SK-N-DZ (cell line): ENCODE data around the gene SIAH2.

ENCODE experiments used
- DNase-seq: peaks from one replicate; pipeline ENCODE4 v3.0.0-alpha.2; 2015; ENCODE audit warnings: low spot score

The SIAH2 gene

DNA sequence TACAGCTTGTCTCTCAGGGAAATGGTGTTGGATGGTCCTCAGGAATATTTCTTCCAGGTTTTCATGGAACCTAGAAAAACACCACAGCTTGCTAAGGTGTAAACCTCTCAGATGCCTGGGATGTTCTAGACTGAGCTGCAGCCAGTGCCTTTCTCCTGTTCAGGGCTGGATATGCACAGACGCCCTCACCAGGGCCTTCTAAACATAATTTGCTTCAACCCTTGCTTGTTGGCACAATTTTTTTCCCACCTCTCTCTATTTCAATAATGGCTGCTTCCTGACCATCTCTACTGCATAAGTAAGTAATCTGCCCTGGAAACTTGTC is 28.2 kb downstream of the SIAH2 start:
- no peak for DNase-seq

DNA sequence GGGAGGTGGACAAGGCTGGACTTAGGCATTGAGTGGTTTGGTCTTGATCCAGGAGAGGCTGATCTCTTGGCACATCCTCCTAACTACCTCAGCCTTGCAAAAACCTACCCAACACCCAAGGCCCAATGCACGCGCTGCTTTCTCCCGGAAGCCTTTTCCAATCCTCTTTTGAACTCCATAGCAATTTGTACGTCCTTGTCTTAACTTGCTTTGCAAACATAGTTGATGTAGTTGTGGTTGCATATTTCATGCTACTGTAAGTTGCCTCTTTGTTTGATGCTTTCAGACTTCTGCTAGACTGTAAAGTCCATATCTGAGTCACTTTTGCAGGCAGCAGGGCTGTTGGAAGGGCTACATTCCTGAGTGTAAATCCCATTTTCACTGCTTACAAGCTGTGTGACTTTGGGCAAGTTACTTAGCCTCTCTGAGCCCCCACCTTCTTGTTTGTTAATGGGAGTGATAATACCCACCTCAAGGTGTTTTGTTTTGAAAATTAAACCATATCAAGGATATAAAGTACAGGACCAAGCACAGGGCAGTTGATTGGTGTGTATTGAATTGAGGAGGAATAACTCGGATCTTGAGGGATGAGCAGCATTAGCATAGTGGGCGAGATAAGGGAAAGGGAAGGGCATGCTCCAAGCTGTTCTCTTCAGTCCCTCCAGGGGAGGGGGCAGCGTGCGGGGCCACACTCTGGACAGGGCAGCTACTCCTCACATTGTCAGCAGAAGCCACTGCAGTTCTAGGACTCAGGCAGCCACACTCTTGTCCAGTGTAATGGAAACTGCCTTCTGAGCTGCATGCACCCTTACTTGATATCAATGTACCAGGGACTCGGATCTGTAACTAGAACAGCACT is 28.8 kb downstream of the SIAH2 start:
- DNase-seq = no peak

DNA sequence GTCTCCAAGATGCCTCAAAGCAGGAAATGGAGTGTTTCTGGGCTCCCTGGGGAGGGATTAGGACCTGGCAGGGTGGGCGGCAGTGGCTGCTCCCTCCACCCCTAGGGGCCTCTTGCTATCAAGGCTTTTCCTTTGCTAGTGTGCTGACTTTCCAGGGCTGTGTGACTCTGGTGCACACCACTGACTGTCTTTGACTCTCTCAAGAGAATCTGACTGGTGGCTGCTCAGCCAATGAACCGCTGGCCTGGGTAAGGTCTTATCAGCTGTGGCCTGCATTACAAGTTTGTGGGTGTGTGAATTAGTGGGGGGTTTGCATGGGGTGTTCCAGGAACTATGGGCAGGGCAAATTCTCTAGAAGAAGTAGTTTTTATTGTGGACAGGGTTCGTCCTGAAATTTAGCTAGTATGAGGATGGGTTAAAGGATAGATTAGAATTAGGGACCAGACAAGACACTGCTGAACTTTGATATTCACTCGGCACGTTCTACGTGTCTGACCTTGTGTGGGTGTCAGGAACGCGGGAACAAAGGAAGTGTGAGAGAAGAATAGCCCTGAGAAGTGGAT is 29.5 kb downstream of the SIAH2 start:
- peak; percentile 26 for DNase-seq

DNA sequence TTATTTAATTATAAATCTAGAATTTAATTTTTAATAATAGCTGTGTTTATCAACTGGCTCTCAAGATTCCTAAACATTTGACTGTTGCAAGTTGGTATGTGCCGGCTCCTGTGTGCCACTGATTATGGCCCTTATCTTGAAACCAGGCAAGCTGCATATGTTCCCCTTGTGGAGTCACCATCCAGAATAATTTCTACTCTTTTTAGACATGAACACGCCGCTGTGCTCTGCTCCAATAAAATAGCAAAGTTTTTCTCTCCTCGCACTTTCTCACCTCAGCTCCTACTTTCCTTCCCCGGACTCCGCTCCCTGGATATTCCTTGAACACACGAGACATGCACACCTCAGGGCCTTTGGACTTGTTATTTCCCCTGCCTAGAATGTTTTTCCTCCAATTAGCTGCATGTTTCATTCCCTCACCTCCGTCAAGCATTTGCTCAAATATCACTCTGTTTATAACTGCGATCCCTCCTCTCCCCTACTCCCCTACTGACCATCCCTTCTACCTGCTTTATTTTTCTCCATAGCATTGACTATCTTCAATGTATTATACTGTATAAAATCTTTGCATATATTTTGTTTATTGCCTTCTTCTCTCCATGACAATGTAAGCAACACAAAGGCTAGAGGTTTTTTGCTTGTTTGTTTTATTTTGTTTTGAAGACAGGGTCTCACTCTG is 33.1 kb downstream of the SIAH2 start:
- DNase-seq = no peak

DNA sequence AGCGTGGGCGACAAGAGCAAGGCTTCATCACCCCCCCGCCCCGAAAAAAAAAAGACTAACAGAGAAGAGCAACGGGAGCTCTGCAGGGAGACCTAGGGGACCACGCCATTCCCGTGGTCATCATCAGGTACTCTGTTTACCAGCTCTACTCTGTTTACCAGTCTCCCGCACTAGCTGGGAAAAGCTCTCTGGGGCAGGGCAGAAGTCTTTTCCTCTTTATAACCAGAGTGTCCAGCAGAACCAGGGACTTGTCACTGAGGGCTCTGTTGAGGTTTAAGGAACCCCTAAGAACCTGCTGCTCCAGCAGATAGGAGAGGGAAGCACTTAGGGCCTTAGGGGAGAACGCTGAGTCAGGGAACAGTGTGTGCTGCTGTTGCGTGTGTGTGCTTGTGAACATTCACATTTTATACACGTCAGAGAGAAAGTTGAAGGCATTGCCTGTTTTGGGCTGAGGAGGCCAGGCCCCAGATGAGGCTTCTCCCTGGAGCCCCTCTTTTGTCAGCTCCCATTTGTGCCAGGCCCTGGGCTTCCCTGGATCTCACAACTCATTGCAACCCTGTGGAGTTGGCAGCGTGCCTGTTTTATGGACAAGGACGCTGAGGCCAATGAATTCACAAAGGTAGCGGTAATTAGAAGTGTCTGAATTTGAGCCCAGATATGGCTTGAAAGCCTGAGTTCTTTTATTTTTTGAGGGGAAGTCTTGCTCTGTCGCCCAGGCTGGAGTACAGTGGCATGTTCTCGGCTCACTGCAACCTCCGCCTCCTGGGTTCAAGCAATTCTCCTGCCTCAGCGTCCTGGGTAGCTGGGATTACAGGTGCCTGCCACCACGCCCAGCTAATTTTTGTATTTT is 35.1 kb downstream of the SIAH2 start:
- no peak for DNase-seq

DNA sequence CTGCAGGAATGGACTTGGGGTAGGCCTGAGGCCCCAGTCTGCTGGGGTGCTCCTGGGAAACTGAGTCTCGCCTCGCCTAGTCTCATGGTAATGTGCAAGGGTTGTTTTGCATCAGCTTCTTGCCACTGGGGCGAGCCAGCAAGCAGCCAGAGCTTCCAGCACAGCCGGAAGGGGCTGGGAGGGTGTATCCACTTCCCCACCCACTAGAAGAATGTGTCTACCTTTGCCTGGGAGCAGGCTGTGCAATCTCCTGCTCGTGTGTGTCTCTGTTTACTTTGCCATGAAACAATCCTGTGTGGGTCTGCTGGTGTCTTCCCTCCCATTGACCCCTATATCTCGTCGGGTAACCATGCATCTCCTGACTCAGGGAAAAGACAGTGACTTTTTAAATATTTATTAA is 37.4 kb downstream of the SIAH2 start:
- no peak for DNase-seq

DNA sequence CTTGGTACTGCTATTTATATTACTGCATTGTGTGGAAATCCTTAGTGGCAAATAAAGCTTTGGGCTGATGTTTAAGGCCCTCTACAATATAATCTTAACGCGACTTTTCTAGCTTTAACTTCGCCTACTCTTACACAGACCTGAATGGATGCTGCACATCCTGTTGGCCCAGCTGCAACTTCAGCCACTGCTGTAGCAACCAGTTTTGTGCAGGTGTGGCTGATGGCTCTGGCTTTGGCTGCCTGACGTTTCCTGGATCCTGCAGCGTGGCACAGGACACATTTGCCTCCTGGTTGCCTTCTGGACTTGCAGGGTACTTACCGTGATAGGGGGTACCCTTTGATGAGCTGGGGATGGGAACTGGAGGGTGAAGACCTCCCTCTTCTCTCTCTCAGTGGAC is 39.0 kb downstream of the SIAH2 start:
- no peak for DNase-seq

DNA sequence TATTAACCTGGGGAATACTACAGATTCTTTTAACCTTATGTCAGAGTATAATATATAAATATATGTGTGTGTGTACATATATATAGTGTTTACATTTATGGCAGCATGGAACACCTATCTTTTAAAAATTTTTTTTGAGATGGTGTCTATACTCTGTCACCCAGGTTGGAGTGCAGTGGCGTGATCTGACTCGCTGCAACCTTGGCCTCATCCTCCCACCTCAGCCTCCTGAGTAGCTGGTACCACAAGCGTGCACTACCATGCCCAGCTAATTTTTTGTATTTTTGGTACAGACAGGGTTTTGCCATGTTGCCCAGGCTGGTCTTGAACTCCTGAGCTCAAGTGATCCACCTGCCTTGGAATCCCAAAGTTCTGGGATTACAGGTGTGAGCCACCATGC is 40.7 kb downstream of the SIAH2 start:
- no peak for DNase-seq

DNA sequence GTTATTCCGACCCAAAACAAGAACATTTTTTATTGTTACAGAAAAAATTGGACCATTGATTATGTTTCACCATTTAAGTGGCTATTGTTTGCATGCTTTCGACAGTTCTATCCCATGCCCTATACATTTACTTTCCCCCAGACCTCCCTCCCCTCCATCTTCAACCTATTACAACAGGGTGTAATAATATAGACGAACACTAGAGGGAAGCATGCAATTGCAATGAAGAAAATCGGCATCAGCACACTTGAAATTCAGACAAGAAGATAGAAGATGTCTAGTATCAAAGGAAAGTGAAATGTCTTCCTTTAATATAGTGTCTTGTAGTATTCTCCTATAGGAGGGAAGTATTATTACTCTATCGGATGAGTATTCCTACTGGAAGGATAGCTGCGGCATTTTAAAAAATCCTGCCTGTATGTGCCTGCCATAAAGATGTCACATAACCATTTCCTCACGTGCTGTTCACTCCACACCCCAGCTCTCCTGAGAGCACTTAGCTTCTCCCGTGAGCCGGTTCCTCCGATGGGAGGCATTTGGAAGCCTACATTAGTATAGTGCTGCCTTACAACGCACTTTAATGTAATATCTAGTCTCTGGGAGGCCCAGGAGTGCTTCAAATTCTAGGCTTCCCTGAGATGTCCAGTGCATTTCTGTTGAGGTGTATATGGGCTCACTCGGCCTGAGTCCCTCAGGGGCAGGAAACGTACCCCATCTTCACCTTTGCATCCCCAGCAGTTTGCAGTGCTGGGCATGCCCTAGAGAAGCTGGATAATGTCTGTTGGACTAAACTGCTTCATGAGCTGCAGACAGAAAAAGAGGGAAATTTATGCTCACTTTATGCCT is 41.5 kb downstream of the SIAH2 start:
- peak; percentile 81 for DNase-seq

DNA sequence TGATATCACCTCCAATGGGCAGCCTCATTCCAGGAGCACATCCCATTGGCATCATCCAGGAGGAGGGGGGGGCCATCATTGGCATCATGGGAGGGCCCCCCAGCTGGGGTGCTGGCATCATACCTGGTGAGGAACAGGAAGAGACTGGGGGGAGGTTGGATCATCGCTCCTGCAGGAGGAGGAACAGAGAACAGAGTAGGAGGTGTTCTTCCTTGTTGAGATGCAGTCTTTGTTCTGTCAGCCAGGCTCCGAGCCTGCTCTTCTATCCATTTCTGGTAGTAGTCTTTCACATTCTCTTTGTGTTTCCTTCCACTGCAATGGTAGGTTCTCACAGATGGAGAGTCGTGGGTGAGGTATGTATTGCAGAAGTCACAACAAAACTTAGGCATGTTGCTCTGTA is 42.5 kb downstream of the SIAH2 start:
- no peak for DNase-seq

DNA sequence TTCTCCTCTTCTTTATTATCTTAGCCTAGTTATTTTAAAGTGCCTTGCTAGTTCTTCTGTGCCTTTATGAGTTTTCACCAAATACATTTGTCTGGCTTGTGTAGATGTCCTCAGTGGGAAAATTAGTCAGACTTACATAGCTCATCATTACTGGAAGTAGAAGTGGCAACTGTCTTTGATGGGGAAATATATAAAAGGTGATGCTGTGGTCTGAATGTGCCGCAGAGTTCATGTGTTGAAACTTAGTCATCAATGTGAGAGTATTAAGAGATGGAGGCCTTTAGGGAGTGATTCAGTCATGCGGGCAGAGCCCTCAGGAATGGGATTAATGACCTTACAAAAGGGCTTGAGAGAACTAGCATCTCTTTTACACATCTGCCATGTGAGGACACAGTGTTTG is 52.9 kb downstream of the SIAH2 start:
- DNase-seq = no peak

DNA sequence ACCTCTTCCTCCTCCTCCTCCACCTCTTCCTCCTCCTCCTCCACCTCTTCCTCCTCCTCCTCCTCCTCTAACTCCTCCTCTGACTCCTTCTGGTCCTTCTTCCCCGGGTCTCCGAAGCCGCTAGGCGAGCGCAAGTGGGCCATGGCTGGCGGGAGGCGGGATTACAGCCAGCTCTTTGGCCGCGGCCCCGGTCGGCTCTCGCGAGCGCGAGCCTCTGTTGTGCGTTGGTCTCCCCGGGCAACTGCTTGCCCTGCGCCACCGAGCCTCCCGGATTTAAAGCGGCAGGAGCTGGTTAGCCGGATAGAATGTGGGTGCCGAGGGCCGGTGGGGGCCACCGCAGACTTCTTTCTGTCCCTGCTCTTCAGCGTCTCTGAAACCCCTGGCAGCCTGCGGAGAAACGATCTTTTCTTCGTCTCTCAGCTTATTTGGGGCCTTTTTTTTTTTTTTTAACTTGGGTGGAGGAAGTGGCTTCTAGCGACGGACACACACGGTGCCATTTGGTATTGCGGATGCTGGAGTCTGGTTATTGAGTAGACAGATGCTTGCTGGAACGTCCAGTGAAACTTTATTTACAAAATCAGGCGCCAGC is 59.1 kb downstream of the SIAH2 start, which contains the start of gene ERICH6:
ERICH6 (minus strand) TSS at position 165 of the 589 bp plus-strand sequence; CDS start at position 143, 22 bp downstream.
- DNase-seq = peak; percentile 91

DNA sequence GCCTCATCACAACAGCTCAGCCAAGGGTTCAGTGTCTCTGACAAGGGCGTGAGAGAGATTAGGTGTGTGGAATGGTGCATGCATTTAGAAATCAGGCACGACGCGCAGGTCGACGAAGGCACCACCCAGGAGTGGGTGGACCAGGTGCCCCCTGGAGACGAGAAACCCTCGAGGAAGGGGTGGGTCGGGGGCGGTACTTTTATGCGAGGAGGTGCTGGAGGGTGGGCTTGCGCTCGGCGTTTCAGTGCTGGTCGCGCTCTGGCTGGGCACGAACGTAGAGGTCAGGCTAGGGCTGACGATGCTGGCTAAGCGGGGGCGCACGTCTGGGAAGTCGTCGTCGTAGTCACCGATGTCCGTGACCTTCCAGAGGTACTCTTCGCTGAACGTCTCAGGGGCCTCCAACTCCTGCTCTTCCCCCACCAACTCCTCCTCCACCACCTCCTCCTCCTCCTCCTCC is 59.6 kb downstream of the SIAH2 start:
- no peak for DNase-seq

DNA sequence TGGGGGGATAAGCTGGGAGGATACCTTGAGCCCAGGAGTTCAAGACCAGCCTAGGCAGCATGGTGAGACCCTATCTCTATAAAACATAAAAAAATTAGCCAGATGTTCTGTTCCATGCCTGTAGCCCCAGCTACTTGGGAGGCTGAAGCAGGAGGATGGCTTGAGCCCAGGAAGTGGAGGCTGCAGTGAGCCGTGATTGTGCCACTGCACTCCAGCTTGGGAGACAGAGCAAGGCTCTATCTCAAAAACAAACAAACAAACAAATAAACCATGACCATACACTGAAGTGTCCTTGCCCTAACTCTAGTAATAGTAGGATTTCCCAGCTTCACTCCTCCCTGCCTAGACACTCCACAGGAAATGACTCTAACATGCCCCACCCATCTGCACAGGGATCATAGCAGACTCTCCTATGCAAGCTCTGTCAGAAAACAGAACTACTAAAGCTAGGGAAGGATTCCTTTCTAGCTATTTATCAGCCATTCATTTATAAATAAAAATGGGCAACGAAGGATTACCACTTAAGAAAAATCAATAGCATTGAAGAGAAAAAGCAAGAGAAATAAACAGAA is 63.8 kb downstream of the SIAH2 start:
- no peak for DNase-seq

DNA sequence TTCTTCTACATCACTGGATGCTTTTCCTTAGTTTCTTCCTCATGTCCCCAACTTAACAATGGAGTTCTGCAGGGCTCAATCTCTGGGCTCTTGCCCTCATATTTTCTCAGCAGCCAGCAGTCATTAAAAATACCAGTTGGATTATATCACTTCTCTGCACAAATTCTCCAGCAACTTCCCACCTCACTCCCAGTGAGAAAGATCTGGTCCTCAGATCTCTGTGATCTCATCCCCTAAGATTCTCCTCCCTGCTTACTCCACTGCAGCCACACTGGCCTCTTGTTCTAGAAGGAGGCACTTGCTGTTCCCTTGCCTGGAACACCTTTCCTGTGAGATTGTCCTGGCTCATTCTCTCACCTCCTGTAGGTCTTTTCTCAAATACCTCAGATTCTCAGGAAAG is 65.3 kb downstream of the SIAH2 start:
- no peak for DNase-seq

DNA sequence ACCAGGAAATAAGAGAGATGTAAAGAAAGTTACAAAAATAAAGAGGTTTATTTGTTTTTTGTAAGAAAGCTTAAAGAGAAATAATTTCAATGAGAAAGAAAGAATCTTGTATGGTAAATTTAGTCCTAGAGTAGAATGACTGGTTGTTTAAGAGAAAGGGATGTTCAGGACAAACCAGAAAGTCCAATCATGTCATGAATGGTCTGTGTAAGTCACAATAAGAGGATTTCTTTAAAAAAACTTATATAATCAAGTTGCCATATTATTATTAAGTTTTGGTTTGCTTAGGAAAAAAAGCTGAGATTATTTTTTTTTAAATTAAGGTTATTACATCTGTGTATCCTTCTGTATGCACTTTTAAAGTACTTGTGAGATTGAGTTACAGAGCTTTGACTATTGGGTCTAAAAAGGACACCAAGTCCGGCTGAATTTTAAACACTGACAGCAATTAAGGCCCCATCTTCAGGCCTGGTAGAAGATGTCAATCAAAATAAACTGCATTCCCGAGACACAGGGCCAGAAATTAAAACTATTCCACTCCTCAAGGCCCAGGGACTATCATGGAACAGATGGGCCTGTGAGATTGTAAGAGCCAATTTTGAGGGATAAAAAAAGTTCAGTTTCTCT is 71.4 kb downstream of the SIAH2 start:
- DNase-seq = no peak
